ENCODE results near the gene METTL13.

DNA sequence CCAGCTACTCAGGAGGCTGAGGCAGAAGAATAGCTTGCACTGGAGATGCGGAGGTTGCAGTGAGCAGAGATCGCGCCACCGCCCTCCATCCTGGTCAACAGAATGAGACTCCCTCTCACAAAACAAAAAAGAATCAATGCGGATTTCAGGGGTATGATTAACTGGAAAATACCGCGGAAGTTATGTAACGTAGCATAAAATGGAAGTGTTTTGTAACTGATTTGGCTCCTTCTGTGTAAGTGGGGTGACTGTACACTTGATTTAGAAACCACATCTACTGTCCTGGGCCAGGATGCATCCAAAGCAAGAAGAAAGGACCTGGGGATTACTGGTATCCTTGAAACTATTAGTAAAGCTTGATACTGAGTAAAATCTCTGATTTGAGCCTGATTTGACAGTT is 36.5 kb upstream of the METTL13 start:
- TF ChIP-seq CTCF (conservative IDR thresholded peaks at IDR 0.05; ENCODE audit: low read depth, low read length) (no peak), RCOR1 (IDR thresholded peaks at IDR 0.05; ENCODE audit: insufficient replicate concordance, low read length) (no peak), POLR2A (IDR thresholded peaks at IDR 0.05; ENCODE audit: low read depth, low read length) (no peak), MAFK (IDR thresholded peaks at IDR 0.05; ENCODE audit: low read depth, low read length) (no peak), MAZ (IDR thresholded peaks at IDR 0.05; ENCODE audit: borderline replicate concordance, low read depth, low read length) (no peak), SMC3 (IDR thresholded peaks at IDR 0.05; ENCODE audit: low read depth, low read length) (no peak), FOS (IDR thresholded peaks at IDR 0.05; ENCODE audit: low read depth, low read length) (no peak)
- TF ChIP-seq, protein P1, sequence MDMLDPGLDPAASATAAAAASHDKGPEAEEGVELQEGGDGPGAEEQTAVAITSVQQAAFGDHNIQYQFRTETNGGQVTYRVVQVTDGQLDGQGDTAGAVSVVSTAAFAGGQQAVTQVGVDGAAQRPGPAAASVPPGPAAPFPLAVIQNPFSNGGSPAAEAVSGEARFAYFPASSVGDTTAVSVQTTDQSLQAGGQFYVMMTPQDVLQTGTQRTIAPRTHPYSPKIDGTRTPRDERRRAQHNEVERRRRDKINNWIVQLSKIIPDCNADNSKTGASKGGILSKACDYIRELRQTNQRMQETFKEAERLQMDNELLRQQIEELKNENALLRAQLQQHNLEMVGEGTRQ (IDR thresholded peaks at IDR 0.05; ENCODE audit: low read depth, low read length), result no peak
